Stomach (tissue), 4 donors: ENCODE results near the gene DPYSL5.

Experiments
- CTCF ChIP-seq, 7 experiments: fragments of 450-650 bp in 4 of 7; fragments of 200-600 bp in 3 of 7; sonication (generic) in 3 of 7; IDR thresholded peaks; one replicate each; pipeline ENCODE4 v1.5.1; 2016 to 2019; ENCODE audit warnings: antibody characterized with exemption in 7 of 7, control low read depth in 2 of 7, mild to moderate bottlenecking in 1 of 7
- EP300 ChIP-seq: sonication (generic); formaldehyde crosslinking; IDR thresholded peaks from one replicate; pipeline ENCODE4 v1.6.1; 2017; ENCODE audit warnings: antibody characterized with exemption
- POLR2A ChIP-seq, 4 donors: fragments of 450-650 bp; IDR thresholded peaks; one replicate each; pipeline ENCODE4 v1.6.1; 2016; ENCODE audit warnings: antibody characterized with exemption in 4 of 4, control low read depth in 2 of 4, mild to moderate bottlenecking in 1 of 4, moderate library complexity in 1 of 4

GRCh38 chr2:26910176-26910575 lies 62.2 kb downstream of the DPYSL5 start:
- TF ChIP-seq CTCF (IDR thresholded peaks at IDR 0.05) (no peak), EP300 (no peak), POLR2A (IDR thresholded peaks at IDR 0.05) (no peak)
